A673 (cell line): ENCODE measurements around the gene CDH4.

Experiments used
- EZH2 ChIP-seq: fragments of 200-600 bp; sonication (generic); IDR thresholded peaks from 2 replicates; pipeline ENCODE4 v1.6.1; 2017; ENCODE audit warnings: borderline replicate concordance, low read depth, mild to moderate bottlenecking, mixed read lengths, antibody characterized with exemption, low read length; ENCODE audit not compliant: poor library complexity, severe bottlenecking
- TF ChIP-seq, protein P1 (sequence below): fragments of 300-800, 200-600 bp; sonication (generic); conservative IDR thresholded peaks from 2 replicates; pipeline ENCODE4 v1.5.1; 2017; ENCODE audit warnings: low read depth, mild to moderate bottlenecking, antibody characterized with exemption, low read length, moderate library complexity, mixed read lengths

DNA sequence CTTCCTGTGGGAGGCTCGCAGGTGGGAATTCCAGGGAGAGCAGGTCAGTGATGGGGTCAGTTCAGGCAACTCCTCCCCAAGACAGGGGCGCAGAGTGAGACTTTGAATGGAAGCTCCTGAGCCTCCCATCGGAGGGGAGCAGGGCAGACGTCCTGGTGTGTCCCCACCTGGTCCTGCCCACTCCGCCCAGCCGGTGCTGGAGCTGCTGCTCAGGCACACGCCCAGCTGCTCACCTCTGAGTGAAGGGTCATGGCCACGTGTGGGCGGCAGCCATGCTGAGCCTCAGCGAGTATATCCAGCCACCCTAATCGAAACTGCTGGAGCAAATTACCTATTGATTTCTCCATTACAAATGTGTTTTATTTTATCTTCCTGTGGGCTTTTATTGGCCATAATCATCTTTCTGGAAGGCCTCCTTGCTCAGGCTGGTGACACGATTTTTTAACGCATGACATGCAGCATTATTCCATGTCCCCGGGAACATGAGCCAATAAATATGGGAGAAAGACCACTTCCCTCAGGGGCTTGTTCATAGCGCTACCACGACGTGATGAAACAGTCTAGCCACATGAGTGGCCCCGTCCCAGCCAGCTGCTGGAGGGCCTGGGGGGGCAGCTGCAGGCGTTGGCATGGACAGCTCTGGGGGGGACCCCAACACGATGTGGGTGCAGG lies 665.5 kb downstream of the CDH4 start:
- TF ChIP-seq, protein P1, sequence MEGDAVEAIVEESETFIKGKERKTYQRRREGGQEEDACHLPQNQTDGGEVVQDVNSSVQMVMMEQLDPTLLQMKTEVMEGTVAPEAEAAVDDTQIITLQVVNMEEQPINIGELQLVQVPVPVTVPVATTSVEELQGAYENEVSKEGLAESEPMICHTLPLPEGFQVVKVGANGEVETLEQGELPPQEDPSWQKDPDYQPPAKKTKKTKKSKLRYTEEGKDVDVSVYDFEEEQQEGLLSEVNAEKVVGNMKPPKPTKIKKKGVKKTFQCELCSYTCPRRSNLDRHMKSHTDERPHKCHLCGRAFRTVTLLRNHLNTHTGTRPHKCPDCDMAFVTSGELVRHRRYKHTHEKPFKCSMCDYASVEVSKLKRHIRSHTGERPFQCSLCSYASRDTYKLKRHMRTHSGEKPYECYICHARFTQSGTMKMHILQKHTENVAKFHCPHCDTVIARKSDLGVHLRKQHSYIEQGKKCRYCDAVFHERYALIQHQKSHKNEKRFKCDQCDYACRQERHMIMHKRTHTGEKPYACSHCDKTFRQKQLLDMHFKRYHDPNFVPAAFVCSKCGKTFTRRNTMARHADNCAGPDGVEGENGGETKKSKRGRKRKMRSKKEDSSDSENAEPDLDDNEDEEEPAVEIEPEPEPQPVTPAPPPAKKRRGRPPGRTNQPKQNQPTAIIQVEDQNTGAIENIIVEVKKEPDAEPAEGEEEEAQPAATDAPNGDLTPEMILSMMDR, result no peak
- TF ChIP-seq EZH2, result no peak
